GM12891 (cell line): ENCODE measurements around the gene LRRC27.

Source experiments
- PAX5 ChIP-seq: IDR thresholded peaks from 2 replicates; pipeline ENCODE4 v1.6.1; 2011; ENCODE audit warnings: low read length, moderate library complexity, mild to moderate bottlenecking; ENCODE audit not compliant: insufficient read depth, severe bottlenecking
- POLR2A ChIP-seq: IDR thresholded peaks from 2 replicates; pipeline ENCODE4 v1.6.1; 2011; ENCODE audit warnings: low read depth, low read length, control low read depth
- POLR2AphosphoS5 ChIP-seq: IDR thresholded peaks from 2 replicates; pipeline ENCODE4 v1.6.1; 2011; ENCODE audit warnings: low read depth, low read length, control low read depth
- POU2F2 ChIP-seq: IDR thresholded peaks from 2 replicates; pipeline ENCODE4 v1.6.1; 2011; ENCODE audit warnings: low read depth, mild to moderate bottlenecking, control low read depth, low read length, moderate library complexity
- SPI1 ChIP-seq: IDR thresholded peaks from 2 replicates; pipeline ENCODE4 v1.6.1; 2011; ENCODE audit warnings: low read depth, low read length, control low read depth
- TAF1 ChIP-seq: IDR thresholded peaks from 2 replicates; pipeline ENCODE4 v1.6.1; 2011; ENCODE audit warnings: low read depth, low read length, control low read depth

- TF ChIP-seq POLR2AphosphoS5 (no peak), POLR2A (no peak), TAF1 (no peak), PAX5 (no peak), SPI1 (no peak), POU2F2 (no peak)
Measured at GRCh38 chr10:132397671-132398565, 65.9 kb downstream of the LRRC27 start.
